ENCODE measurements around the gene RENBP. TPM values are rescaled to one million over a fixed set of nuclear protein-coding genes. Genes with fewer than 3 reads are reported as not detected.
A peak's percentile ranks its signal among the peaks of the same experiment; 100 is the strongest.

Gene RENBP
- total RNA-seq, 1 donor from 2014 or later = 13.4 TPM

GRCh38 chrX:153953342-153953830, 8.9 kb upstream of the RENBP start:
- no peak for DNase-seq (ENCODE audit: low spot score)
- H3K27ac Mint-ChIP-seq (ENCODE audit: unreplicated experiment) = no peak overlapping the region
- H3K27me3 Mint-ChIP-seq (ENCODE audit: low read depth) = no peaks in the 10 kb centered on the region
- no peaks in the 10 kb centered on the region for H3K9me3 Mint-ChIP-seq (ENCODE audit: low read depth)
- no peak overlapping the region for H3K4me3 Mint-ChIP-seq (ENCODE audit: unreplicated experiment)
- H3K4me1 Mint-ChIP-seq (ENCODE audit: low read depth) = peaks cover 10% of the 10 kb centered on the region
- TF ChIP-seq CTCF (IDR thresholded peaks at IDR 0.05) = peak; percentile 99
- peaks cover 43% of the 10 kb centered on the region for H3K36me3 Mint-ChIP-seq (ENCODE audit: low read depth)

- H3K27ac Mint-ChIP-seq (ENCODE audit: unreplicated experiment) = no peak overlapping the region
- no peaks in the 10 kb centered on the region for H3K9me3 Mint-ChIP-seq (ENCODE audit: low read depth)
- no peak for DNase-seq (ENCODE audit: low spot score)
- H3K36me3 Mint-ChIP-seq (ENCODE audit: low read depth) = peaks cover 43% of the 10 kb centered on the region
- H3K4me1 Mint-ChIP-seq (ENCODE audit: low read depth) = peaks cover 11% of the 10 kb centered on the region
- TF ChIP-seq CTCF (IDR thresholded peaks at IDR 0.05) = no peak
- H3K27me3 Mint-ChIP-seq (ENCODE audit: low read depth) = no peaks in the 10 kb centered on the region
- no peak overlapping the region for H3K4me3 Mint-ChIP-seq (ENCODE audit: unreplicated experiment)
Measured at GRCh38 chrX:153952373-153953026, 8.1 kb upstream of the RENBP start.

DNA sequence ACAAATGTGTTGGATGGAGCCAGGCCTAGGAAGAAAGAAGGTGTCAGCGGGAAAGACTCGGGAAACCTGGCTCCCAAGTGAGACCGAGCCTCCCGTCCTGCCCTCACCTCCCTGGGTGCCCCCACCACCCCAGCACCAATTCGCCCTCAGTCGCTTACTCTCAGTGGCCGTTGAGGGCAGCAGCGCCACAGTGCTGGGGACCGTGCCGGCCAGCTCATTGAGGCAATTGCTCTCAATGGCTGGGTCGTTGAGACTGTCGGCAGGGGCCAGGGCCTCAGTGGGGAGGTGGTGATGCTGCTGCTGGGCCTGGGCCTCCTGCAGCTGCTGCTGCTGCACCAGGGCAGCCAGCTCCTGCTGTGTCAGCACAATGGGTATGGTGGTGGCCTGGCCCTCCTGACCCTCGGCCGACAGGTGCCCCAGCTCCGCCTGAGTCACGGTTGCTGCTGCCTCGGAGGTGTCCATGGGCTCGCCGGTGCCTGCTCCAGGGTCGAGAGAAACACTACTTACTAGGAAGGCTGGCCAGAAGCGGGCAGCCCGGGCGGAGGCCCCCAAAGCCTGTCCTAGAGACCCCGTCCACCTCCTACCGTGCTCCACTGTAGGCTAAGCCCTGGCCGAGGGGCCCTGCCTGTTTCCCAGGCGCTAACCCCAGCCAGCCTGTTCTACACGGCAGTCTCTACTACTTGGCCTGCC, 7.4 kb upstream of the RENBP start:
- DNase-seq (ENCODE audit: low spot score) = no peak
- H3K9me3 Mint-ChIP-seq (ENCODE audit: low read depth) = no peaks in the 10 kb centered on the region
- H3K36me3 Mint-ChIP-seq (ENCODE audit: low read depth) = peaks cover 38% of the 10 kb centered on the region
- H3K4me3 Mint-ChIP-seq (ENCODE audit: unreplicated experiment) = no peak overlapping the region
- peaks cover 13% of the 10 kb centered on the region for H3K4me1 Mint-ChIP-seq (ENCODE audit: low read depth)
- no peak for TF ChIP-seq CTCF (IDR thresholded peaks at IDR 0.05)
- no peaks in the 10 kb centered on the region for H3K27me3 Mint-ChIP-seq (ENCODE audit: low read depth)
- H3K27ac Mint-ChIP-seq (ENCODE audit: unreplicated experiment) = no peak overlapping the region

DNA sequence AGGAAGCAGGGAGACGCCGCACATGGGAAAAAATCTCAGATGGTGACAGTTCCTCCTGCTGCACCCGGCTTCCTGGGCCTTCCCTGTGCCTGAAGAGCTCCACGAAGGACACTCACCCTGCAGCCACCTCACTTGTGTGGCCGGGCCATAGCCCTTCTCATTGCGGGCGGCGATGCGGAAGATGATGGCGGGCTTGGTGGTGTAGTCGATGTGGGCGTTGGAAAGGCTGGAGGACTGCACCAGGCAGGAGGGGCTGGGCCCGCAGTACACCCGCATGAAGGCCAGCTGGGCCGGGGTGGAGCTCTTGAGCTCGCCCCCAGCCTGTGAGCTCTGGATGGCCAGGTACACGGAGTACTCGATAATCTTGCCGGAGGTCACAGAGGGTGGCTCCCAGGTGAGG, 5.7 kb upstream of the RENBP start:
- Mint-ChIP-seq H3K27me3 (ENCODE audit: low read depth) (no peaks in the 10 kb centered on the region), H3K4me1 (ENCODE audit: low read depth) (peaks cover 13% of the 10 kb centered on the region), H3K9me3 (ENCODE audit: low read depth) (no peaks in the 10 kb centered on the region), H3K4me3 (ENCODE audit: unreplicated experiment) (no peak overlapping the region), H3K27ac (ENCODE audit: unreplicated experiment) (no peak overlapping the region), H3K36me3 (ENCODE audit: low read depth) (peaks cover 29% of the 10 kb centered on the region)
- TF ChIP-seq CTCF (IDR thresholded peaks at IDR 0.05) = no peak
- DNase-seq (ENCODE audit: low spot score) = no peak

DNA sequence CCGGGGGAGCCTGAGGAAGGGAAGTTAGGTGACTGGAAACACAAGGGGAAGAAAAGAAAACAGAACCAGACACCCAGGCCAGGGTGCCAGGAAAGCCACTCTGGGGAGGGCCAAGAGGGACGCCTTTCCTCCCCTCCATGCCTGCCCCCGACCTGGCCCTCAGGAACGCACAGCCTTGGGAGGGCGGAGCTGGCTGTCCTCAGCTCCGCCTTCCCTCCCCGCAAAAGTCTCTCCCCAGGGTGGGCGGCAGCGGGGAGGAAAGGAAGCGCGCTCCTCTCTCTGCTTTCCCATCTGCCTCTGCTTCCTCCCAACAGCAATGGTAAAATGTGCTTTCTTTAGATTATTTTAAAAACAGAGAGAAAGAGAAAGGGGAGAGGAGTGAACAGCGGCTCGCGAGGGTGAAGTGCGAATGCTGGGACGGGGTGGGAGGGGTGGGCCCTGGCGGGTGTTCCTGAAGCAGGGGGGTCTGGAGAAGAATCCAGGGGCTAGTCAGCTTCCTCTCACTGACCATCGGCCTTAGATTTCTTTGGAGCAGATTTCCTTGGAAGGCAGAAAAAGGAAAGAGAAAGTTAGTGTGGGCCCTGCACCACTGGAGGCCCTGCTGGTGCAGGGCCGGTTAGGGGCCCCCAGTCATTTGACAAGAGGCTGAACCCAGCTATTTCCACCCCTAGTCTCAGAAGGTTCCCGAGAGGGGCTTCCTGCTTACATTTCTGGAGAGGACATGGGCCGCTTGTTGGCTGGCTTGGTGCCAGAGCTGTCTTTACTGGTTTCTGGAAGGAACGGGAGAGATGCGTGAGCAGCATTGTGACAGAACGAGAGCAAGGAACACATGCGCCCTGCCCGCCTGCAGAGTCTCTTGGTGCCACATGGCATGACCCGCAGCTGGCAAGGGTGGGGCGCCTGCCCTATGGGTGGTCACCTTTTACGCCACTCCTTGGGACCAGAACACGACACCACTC, 4.7 kb upstream of the RENBP start:
- H3K27ac Mint-ChIP-seq (ENCODE audit: unreplicated experiment) = no peak overlapping the region
- TF ChIP-seq CTCF (IDR thresholded peaks at IDR 0.05) = no peak
- H3K4me1 Mint-ChIP-seq (ENCODE audit: low read depth) = peaks cover 10% of the 10 kb centered on the region
- DNase-seq (ENCODE audit: low spot score) = no peak
- H3K9me3 Mint-ChIP-seq (ENCODE audit: low read depth) = no peaks in the 10 kb centered on the region
- H3K27me3 Mint-ChIP-seq (ENCODE audit: low read depth) = no peaks in the 10 kb centered on the region
- H3K4me3 Mint-ChIP-seq (ENCODE audit: unreplicated experiment) = no peak overlapping the region
- H3K36me3 Mint-ChIP-seq (ENCODE audit: low read depth) = peaks cover 22% of the 10 kb centered on the region

All from chondrocyte (in vitro differentiated cells).